ENCODE measurements around the gene KRT24. TPM values are rescaled to one million over a fixed set of nuclear protein-coding genes. Genes with fewer than 3 reads are reported as not detected.

Gene KRT24
- polyA plus RNA-seq, 1 donor from 2014 or later, result 0.83 TPM

DNA sequence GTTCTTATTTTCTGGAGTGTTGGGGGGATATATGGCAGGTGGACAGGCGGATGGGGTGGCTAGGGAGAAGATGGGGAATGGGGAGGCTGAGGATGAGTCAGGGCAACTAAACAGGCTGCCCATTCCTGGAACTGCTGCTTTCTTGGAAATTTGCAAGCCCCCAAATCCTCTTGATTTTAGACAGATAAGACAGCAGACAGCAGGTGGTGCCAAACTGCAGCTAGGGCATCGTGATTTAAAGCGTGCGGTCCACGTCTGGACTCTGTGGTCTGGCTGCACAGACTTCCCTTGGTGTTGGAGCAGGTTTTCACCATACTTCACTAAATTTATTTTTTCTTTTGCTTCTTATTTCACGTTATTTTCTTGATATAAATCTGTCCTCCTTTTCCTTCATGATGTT, 10.9 kb upstream of the KRT24 start:
- TF ChIP-seq, protein P1, sequence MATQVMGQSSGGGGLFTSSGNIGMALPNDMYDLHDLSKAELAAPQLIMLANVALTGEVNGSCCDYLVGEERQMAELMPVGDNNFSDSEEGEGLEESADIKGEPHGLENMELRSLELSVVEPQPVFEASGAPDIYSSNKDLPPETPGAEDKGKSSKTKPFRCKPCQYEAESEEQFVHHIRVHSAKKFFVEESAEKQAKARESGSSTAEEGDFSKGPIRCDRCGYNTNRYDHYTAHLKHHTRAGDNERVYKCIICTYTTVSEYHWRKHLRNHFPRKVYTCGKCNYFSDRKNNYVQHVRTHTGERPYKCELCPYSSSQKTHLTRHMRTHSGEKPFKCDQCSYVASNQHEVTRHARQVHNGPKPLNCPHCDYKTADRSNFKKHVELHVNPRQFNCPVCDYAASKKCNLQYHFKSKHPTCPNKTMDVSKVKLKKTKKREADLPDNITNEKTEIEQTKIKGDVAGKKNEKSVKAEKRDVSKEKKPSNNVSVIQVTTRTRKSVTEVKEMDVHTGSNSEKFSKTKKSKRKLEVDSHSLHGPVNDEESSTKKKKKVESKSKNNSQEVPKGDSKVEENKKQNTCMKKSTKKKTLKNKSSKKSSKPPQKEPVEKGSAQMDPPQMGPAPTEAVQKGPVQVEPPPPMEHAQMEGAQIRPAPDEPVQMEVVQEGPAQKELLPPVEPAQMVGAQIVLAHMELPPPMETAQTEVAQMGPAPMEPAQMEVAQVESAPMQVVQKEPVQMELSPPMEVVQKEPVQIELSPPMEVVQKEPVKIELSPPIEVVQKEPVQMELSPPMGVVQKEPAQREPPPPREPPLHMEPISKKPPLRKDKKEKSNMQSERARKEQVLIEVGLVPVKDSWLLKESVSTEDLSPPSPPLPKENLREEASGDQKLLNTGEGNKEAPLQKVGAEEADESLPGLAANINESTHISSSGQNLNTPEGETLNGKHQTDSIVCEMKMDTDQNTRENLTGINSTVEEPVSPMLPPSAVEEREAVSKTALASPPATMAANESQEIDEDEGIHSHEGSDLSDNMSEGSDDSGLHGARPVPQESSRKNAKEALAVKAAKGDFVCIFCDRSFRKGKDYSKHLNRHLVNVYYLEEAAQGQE (IDR thresholded peaks at IDR 0.05; ENCODE audit: borderline replicate concordance), result no peak
- no peaks in the 10 kb centered on the region for H3K27me3 ChIP-seq (ENCODE audit: insufficient read depth, low read depth, low read length)
- no peaks in the 10 kb centered on the region for H3K9me2 ChIP-seq (ENCODE audit: insufficient read depth, low read length)
- no peak overlapping the region for H3K9ac ChIP-seq (ENCODE audit: low read length)
- no peaks in the 10 kb centered on the region for H4K20me1 ChIP-seq (ENCODE audit: insufficient read depth)
- no peak overlapping the region for H3K4me3 ChIP-seq (ENCODE audit: low read length)
- H3K79me2 ChIP-seq (replicated peaks; ENCODE audit: insufficient read depth, low read length), result no peaks in the 10 kb centered on the region
- no peaks in the 10 kb centered on the region for H3K36me3 ChIP-seq (ENCODE audit: insufficient read depth, low read length)
- H3F3A ChIP-seq (ENCODE audit: insufficient read depth, low read length, poor library complexity, severe bottlenecking), result no peaks in the 10 kb centered on the region
- no peak overlapping the region for H3K27ac ChIP-seq (ENCODE audit: low read length)
- H3K4me2 ChIP-seq (ENCODE audit: low read length), result no peak overlapping the region
- no peak overlapping the region for H2AFZ ChIP-seq (ENCODE audit: low read depth, low read length)
- no peaks in the 10 kb centered on the region for H3K9me3 ChIP-seq (ENCODE audit: low read length)

- no peaks in the 10 kb centered on the region for H3K27me3 ChIP-seq (ENCODE audit: insufficient read depth, low read depth, low read length)
- no peak overlapping the region for H3K27ac ChIP-seq (ENCODE audit: low read length)
- no peak overlapping the region for H2AFZ ChIP-seq (ENCODE audit: low read depth, low read length)
- no peaks in the 10 kb centered on the region for H3K9me2 ChIP-seq (ENCODE audit: insufficient read depth, low read length)
- H3K4me2 ChIP-seq (ENCODE audit: low read length), result no peak overlapping the region
- H3K9ac ChIP-seq (ENCODE audit: low read length), result no peak overlapping the region
- H3F3A ChIP-seq (ENCODE audit: insufficient read depth, low read length, poor library complexity, severe bottlenecking), result no peaks in the 10 kb centered on the region
- TF ChIP-seq SMC3 (conservative IDR thresholded peaks at IDR 0.05; ENCODE audit: poor library complexity) (no peak), EZH2 (IDR thresholded peaks at IDR 0.05; ENCODE audit: borderline replicate concordance, insufficient read depth, low read length, poor library complexity, severe bottlenecking) (no peak), EP300 (conservative IDR thresholded peaks at IDR 0.05; ENCODE audit: poor library complexity, severe bottlenecking) (no peak), TAF1 (IDR thresholded peaks at IDR 0.05; ENCODE audit: low read depth) (no peak), MXI1 (conservative IDR thresholded peaks at IDR 0.05; ENCODE audit: poor library complexity, severe bottlenecking) (no peak)
- no peaks in the 10 kb centered on the region for H3K9me3 ChIP-seq (ENCODE audit: low read length)
- no peak overlapping the region for H3K4me3 ChIP-seq (ENCODE audit: low read length)
- H3K36me3 ChIP-seq (ENCODE audit: insufficient read depth, low read length), result no peaks in the 10 kb centered on the region
- H3K79me2 ChIP-seq (replicated peaks; ENCODE audit: insufficient read depth, low read length), result no peaks in the 10 kb centered on the region
- no peaks in the 10 kb centered on the region for H4K20me1 ChIP-seq (ENCODE audit: insufficient read depth)
Observed at GRCh38 chr17:40707745-40708144, 4.2 kb upstream of the KRT24 start.

DNA sequence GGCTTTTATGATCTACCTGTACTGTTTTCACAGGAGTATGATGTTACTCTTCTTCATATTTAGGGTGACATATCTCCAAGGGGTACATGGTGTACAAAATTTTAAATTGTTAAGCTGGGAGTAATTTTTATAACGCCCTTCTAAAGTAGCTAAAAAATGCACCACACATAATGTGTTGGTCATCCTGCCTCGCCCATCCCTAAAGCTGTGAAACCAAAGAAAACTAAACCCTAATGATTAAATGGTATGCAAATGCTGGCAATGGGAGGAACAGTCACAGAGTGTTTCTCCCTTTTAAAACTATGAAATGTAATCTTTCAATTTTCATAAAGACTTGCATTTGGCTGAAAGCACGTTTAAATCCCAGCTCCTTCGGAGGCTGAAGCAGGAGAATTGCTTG, 2.0 kb upstream of the KRT24 start:
- Histone ChIP-seq H2AFZ (ENCODE audit: low read depth, low read length) (no peak overlapping the region), H3K36me3 (ENCODE audit: insufficient read depth, low read length) (no peaks in the 10 kb centered on the region), H3K4me2 (ENCODE audit: low read length) (no peak overlapping the region), H3F3A (ENCODE audit: insufficient read depth, low read length, poor library complexity, severe bottlenecking) (no peaks in the 10 kb centered on the region), H4K20me1 (ENCODE audit: insufficient read depth) (no peaks in the 10 kb centered on the region), H3K4me3 (ENCODE audit: low read length) (no peak overlapping the region), H3K27ac (ENCODE audit: low read length) (no peak overlapping the region), H3K27me3 (ENCODE audit: insufficient read depth, low read depth, low read length) (no peaks in the 10 kb centered on the region), H3K9ac (ENCODE audit: low read length) (no peak overlapping the region), H3K9me3 (ENCODE audit: low read length) (no peaks in the 10 kb centered on the region), H3K9me2 (ENCODE audit: insufficient read depth, low read length) (no peaks in the 10 kb centered on the region), H3K79me2 (replicated peaks; ENCODE audit: insufficient read depth, low read length) (no peaks in the 10 kb centered on the region)
- TF ChIP-seq, protein P1 (IDR thresholded peaks at IDR 0.05; ENCODE audit: borderline replicate concordance), result no peak
- TF ChIP-seq EP300 (conservative IDR thresholded peaks at IDR 0.05; ENCODE audit: poor library complexity, severe bottlenecking), result no peak
- TF ChIP-seq POLR2AphosphoS5 (IDR thresholded peaks at IDR 0.05), result no peak
- no peak for TF ChIP-seq EZH2 (IDR thresholded peaks at IDR 0.05; ENCODE audit: borderline replicate concordance, insufficient read depth, low read length, poor library complexity, severe bottlenecking)
- no peak for TF ChIP-seq SMC3 (conservative IDR thresholded peaks at IDR 0.05; ENCODE audit: poor library complexity)
- no peak for TF ChIP-seq TAF1 (IDR thresholded peaks at IDR 0.05; ENCODE audit: low read depth)
- no peak for TF ChIP-seq RAD21 (conservative IDR thresholded peaks at IDR 0.05)
- TF ChIP-seq CTCF (IDR thresholded peaks at IDR 0.05; ENCODE audit: poor library complexity, severe bottlenecking), result no peak
- no peak for TF ChIP-seq MXI1 (conservative IDR thresholded peaks at IDR 0.05; ENCODE audit: poor library complexity, severe bottlenecking)
